Uterus (tissue), 4 donors: Measurements from ENCODE around the gene MAPRE2. TPM values are rescaled to one million over a fixed set of nuclear protein-coding genes. Genes with fewer than 3 reads are reported as not detected.

Source experiments
- DNase-seq, 2 donors: peaks; one replicate each; pipeline ENCODE4 v3.0.0-alpha.2; 2019 to 2020
- H3K27ac ChIP-seq, 2 donors: fragments of 200-600 bp; sonication (generic); 1 replicate in 1 of 2; 2 replicates in 1 of 2; pipeline ENCODE4 v1.5.1; 2016 to 2018
- H3K27me3 ChIP-seq, 2 donors: fragments of 200-600 bp; sonication (generic); one replicate each; pipeline ENCODE4 v1.5.1; 2018 to 2019; ENCODE audit warnings: control low read depth in 1 of 2
- H3K36me3 ChIP-seq, 2 donors: fragments of 200-600 bp; sonication (generic); one replicate each; pipeline ENCODE4 v1.5.1; 2019; ENCODE audit warnings: control low read depth in 1 of 2
- H3K4me1 ChIP-seq, 2 donors: fragments of 200-600 bp; sonication (generic); one replicate each; pipeline ENCODE4 v1.5.1; 2018 to 2019; ENCODE audit warnings: control low read depth in 1 of 2
- H3K4me3 ChIP-seq, 2 donors: fragments of 200-600 bp; sonication (generic); 1 replicate in 1 of 2; 2 replicates in 1 of 2; pipeline ENCODE4 v1.5.1; 2018 to 2019; ENCODE audit warnings: mild to moderate bottlenecking in 1 of 2
- H3K9me3 ChIP-seq, 2 donors: fragments of 200-600 bp; sonication (generic); one replicate each; pipeline ENCODE4 v1.5.1; 2019; ENCODE audit warnings: control low read depth in 1 of 2
- CTCF ChIP-seq, 4 experiments: fragments of 200-600 bp in 2 of 4; fragments of 450-650 bp in 2 of 4; sonication (generic) in 2 of 4; IDR thresholded peaks; one replicate each; pipeline ENCODE4 v1.5.1; 2016 to 2019; ENCODE audit warnings: antibody characterized with exemption in 4 of 4, mild to moderate bottlenecking in 2 of 4, moderate library complexity in 1 of 4
- POLR2A ChIP-seq, 2 donors: fragments of 450-650 bp; IDR thresholded peaks; one replicate each; pipeline ENCODE4 v1.6.1; 2016; ENCODE audit warnings: antibody characterized with exemption in 2 of 2, mild to moderate bottlenecking in 1 of 2, moderate library complexity in 1 of 2
- intact Hi-C: fragments of 100-400 bp; cut with DNase I; formaldehyde crosslinking; loops from one replicate; pipeline ENCODE4 v1.15.1; 2023; ENCODE audit warnings: low total_unique reads
- total RNA-seq, 4 donors: library from RNA; depleted of rRNA in 3 of 4; stranded (reverse); fragments of >200 nt in 3 of 4; gene quantifications; one replicate each; pipeline versions ENCODE4 v1.1.0 to v1.2.4, GENCODE V29; 2014 to 2023
- donor health status: DM: yes; HTN: yes; CAD: no.

Gene MAPRE2
- total RNA-seq, 4 donors from 2014 or later, result 7.4 to 29.8 (median 21.7) TPM

GRCh38 chr18:35010993-35011392 lies 30.2 kb upstream of the MAPRE2 start:
- TF ChIP-seq CTCF (IDR thresholded peaks at IDR 0.05) (no peak), POLR2A (IDR thresholded peaks at IDR 0.05) (no peak)
- no peaks in the 10 kb centered on the region for H3K9me3 ChIP-seq
- H3K27ac ChIP-seq, result no peak overlapping the region
- H3K4me1 ChIP-seq, result no peaks in the 10 kb centered on the region
- intact Hi-C loops, result no loop called here
- H3K4me3 ChIP-seq, result no peak overlapping the region
- peak in 1 of 2 donors; percentile 26 for DNase-seq
- no peaks in the 10 kb centered on the region for H3K36me3 ChIP-seq
- no peaks in the 10 kb centered on the region for H3K27me3 ChIP-seq

GRCh38 chr18:35019933-35020332 lies 21.3 kb upstream of the MAPRE2 start:
- Histone ChIP-seq H3K4me1 (no peaks in the 10 kb centered on the region), H3K4me3 (no peak overlapping the region), H3K27ac (no peak overlapping the region), H3K27me3 (no peaks in the 10 kb centered on the region), H3K36me3 (no peaks in the 10 kb centered on the region), H3K9me3 (no peaks in the 10 kb centered on the region)
- DNase-seq, result no peak
- no peak for TF ChIP-seq CTCF (IDR thresholded peaks at IDR 0.05)
- no peak for TF ChIP-seq POLR2A (IDR thresholded peaks at IDR 0.05)
- intact Hi-C loops, result no loop called here

GRCh38 chr18:35022426-35023001 lies 18.7 kb upstream of the MAPRE2 start:
- Histone ChIP-seq H3K27ac (no peak overlapping the region), H3K36me3 (no peaks in the 10 kb centered on the region), H3K4me1 (no peaks in the 10 kb centered on the region), H3K9me3 (no peaks in the 10 kb centered on the region), H3K4me3 (no peak overlapping the region), H3K27me3 (no peaks in the 10 kb centered on the region)
- intact Hi-C loops, result no loop called here
- DNase-seq, result no peak
- no peak for TF ChIP-seq CTCF (IDR thresholded peaks at IDR 0.05)
- no peak for TF ChIP-seq POLR2A (IDR thresholded peaks at IDR 0.05)

- H3K36me3 ChIP-seq, result no peaks in the 10 kb centered on the region
- no peaks in the 10 kb centered on the region for H3K9me3 ChIP-seq
- H3K4me1 ChIP-seq, result no peaks in the 10 kb centered on the region
- no peak overlapping the region for H3K27ac ChIP-seq
- no peak overlapping the region for H3K4me3 ChIP-seq
- no peak for DNase-seq
- H3K27me3 ChIP-seq, result no peaks in the 10 kb centered on the region
- intact Hi-C loops, result no loop called here
- TF ChIP-seq CTCF (IDR thresholded peaks at IDR 0.05), result no peak
- no peak for TF ChIP-seq POLR2A (IDR thresholded peaks at IDR 0.05)
These were observed 17.0 kb upstream of the MAPRE2 start for GRCh38 chr18:35024196-35024595.

DNA sequence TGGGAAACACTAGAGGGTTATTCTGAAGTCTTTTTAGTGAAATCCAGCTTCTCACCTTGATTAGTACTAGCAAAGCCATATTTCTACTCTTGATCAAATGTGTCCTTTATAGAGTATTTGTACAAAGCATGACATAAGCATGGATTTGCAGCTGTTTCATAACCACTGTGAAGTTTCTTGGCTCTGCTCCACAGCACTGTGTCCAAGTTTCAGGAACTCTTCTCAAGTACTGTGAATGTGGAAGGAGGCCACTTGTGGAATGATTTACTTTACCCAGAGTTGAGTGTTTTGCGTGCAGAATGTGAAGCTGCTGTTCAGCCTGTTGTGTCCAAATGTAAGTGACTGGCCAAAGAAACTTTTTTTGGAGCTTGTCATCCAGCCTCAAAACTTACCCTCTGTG lies 16.2 kb upstream of the MAPRE2 start:
- intact Hi-C loops, result no loop called here
- DNase-seq, result peak; percentile 85 to 88
- Histone ChIP-seq H3K27me3 (no peaks in the 10 kb centered on the region), H3K27ac (peak overlapping the region in 1 of 2 donors; percentile 3), H3K36me3 (no peaks in the 10 kb centered on the region), H3K9me3 (no peaks in the 10 kb centered on the region), H3K4me3 (no peak overlapping the region), H3K4me1 (no peaks in the 10 kb centered on the region)
- TF ChIP-seq POLR2A (IDR thresholded peaks at IDR 0.05) (no peak), CTCF (IDR thresholded peaks at IDR 0.05) (no peak)
